IMR-90 (cell line): Measurements from ENCODE around the gene CLDN10.

ENCODE experiments used
- BHLHE40 ChIP-seq: fragments of 150-350 bp; IDR thresholded peaks from 2 replicates; pipeline ENCODE4 v1.6.1; 2016; ENCODE audit warnings: mild to moderate bottlenecking, low read depth, low read length
- CEBPB ChIP-seq: IDR thresholded peaks from 2 replicates; pipeline ENCODE4 v1.6.1; 2012; ENCODE audit warnings: low read depth, low read length, improper control_type of control experiment
- MXI1 ChIP-seq: IDR thresholded peaks from 2 replicates; pipeline ENCODE4 v1.6.1; 2012; ENCODE audit warnings: low read depth, mild to moderate bottlenecking, low read length, moderate library complexity, borderline replicate concordance
- POLR2A ChIP-seq: IDR thresholded peaks from 2 replicates; pipeline ENCODE4 v1.6.1; 2012; ENCODE audit warnings: mild to moderate bottlenecking, low read depth, low read length
- RAD21 ChIP-seq: IDR thresholded peaks from 2 replicates; pipeline ENCODE4 v1.6.1; 2012; ENCODE audit warnings: low read length, improper control_type of control experiment
- RCOR1 ChIP-seq: IDR thresholded peaks from 2 replicates; pipeline ENCODE4 v1.6.1; 2012; ENCODE audit warnings: mild to moderate bottlenecking, low read length, improper control_type of control experiment; ENCODE audit not compliant: insufficient replicate concordance
- RFX5 ChIP-seq: IDR thresholded peaks from 2 replicates; pipeline ENCODE4 v1.8.0; 2012; ENCODE audit warnings: low read depth, mild to moderate bottlenecking, low read length, moderate library complexity
- TF ChIP-seq, protein P1 (sequence below): conservative IDR thresholded peaks from 2 replicates; pipeline ENCODE4 v1.5.1; 2012; ENCODE audit warnings: mild to moderate bottlenecking, low read depth, low read length, improper control_type of control experiment
- TF ChIP-seq, protein P2 (sequence below): fragments of 150-350 bp; IDR thresholded peaks from 2 replicates; pipeline ENCODE4 v1.6.1; 2017; ENCODE audit warnings: mild to moderate bottlenecking, antibody characterized with exemption, low read length, low read depth

DNA sequence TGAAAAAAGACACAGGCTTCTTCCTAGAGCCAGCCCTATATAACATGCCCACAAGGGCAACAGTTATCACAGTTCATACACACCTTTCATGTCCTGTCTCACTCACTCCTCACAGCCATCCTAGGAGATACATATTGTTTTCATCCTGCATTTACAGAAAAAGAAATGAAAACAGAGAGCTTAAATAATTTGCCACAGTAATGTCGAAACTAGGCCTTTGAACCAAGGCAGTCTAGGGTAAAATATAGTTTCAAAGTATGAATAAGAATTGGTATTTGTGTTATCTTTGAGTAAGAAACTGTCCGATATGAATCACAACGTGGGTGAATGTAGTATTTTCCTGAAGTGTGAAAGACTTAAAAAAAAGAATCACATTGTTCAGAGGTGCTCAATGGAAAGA lies 26.8 kb downstream of the CLDN10 start:
- TF ChIP-seq, protein P1, sequence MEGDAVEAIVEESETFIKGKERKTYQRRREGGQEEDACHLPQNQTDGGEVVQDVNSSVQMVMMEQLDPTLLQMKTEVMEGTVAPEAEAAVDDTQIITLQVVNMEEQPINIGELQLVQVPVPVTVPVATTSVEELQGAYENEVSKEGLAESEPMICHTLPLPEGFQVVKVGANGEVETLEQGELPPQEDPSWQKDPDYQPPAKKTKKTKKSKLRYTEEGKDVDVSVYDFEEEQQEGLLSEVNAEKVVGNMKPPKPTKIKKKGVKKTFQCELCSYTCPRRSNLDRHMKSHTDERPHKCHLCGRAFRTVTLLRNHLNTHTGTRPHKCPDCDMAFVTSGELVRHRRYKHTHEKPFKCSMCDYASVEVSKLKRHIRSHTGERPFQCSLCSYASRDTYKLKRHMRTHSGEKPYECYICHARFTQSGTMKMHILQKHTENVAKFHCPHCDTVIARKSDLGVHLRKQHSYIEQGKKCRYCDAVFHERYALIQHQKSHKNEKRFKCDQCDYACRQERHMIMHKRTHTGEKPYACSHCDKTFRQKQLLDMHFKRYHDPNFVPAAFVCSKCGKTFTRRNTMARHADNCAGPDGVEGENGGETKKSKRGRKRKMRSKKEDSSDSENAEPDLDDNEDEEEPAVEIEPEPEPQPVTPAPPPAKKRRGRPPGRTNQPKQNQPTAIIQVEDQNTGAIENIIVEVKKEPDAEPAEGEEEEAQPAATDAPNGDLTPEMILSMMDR = no peak
- no peak for TF ChIP-seq BHLHE40
- no peak for TF ChIP-seq RAD21
- TF ChIP-seq RCOR1 = no peak
- TF ChIP-seq RFX5 = no peak
- TF ChIP-seq POLR2A = no peak
- TF ChIP-seq, protein P2, sequence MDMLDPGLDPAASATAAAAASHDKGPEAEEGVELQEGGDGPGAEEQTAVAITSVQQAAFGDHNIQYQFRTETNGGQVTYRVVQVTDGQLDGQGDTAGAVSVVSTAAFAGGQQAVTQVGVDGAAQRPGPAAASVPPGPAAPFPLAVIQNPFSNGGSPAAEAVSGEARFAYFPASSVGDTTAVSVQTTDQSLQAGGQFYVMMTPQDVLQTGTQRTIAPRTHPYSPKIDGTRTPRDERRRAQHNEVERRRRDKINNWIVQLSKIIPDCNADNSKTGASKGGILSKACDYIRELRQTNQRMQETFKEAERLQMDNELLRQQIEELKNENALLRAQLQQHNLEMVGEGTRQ = no peak
- TF ChIP-seq CEBPB = no peak
- TF ChIP-seq MXI1 = no peak
